ENCODE results near the gene SMAD5. TPM values are rescaled to one million over a fixed set of nuclear protein-coding genes. Genes with fewer than 3 reads are reported as not detected.
A peak's percentile ranks its signal among the peaks of the same experiment; 100 is the strongest.

Gene SMAD5
- total and polyA plus RNA-seq, 5 donors, result 8.7 to 62.9 (median 55.7) TPM

DNA sequence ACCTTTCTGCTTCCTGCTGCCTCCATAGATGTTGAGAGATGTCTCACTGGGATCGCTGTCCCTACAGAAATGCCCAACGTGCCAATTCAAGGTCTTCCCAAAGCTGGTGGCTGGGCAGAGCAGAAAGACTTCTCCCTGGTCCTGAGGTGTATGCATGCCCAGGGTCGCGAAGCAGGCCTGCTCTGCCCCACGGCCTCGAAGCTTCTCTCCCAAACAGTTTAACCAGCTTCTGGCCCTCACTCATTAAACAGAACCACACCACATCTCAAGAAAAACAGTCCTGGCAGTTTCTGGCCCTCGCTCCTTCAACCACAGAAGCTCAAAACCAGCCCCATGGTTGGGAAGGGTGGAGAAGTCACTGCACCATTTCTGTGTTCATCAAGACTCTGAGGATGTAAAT is 75.0 kb downstream of the SMAD5 start:
- WGBS, result 86% methylated on average over 7 of the region's 7 CpGs
- intact Hi-C loops (cut with DNase I), result no loop called here
- Histone ChIP-seq H3K4me1 (ENCODE audit: control insufficient read depth, insufficient read depth, low read length) (no peaks in the 10 kb centered on the region), H3K27ac (ENCODE audit: low read length) (no peak overlapping the region), H3K4me3 (ENCODE audit: low read length) (no peak overlapping the region), H3K27me3 (ENCODE audit: control insufficient read depth, insufficient read depth) (no peaks in the 10 kb centered on the region), H3K9me3 (ENCODE audit: control insufficient read depth, low read length) (no peaks in the 10 kb centered on the region)
- DNase-seq (no peak), ATAC-seq (no peak)

DNA sequence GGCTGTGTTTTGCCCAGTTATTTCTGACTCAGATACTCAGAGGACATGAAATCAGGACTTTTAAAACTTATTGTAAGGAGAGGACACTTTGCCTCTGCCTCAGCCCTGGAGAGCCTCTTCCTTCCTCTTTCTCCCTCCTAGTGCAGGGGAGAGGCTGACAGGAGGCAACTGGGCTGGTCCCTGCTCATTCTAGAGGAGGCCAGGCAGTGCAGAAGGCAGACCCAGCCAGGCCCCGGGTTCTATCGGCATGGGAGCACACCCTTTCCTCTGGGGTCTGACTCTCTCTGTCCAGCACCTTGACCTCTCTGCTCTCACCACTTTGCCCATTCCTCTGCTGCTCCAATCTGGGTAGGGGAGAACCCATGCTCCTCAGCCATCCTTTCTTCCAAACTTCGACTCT is 76.3 kb downstream of the SMAD5 start:
- 69% methylated on average over 3 of the region's 3 CpGs for WGBS
- no peaks in the 10 kb centered on the region for H3K27me3 ChIP-seq (ENCODE audit: control insufficient read depth, insufficient read depth)
- intact Hi-C loops (cut with DNase I), result no loop called here
- H3K4me3 ChIP-seq (ENCODE audit: low read length), result no peak overlapping the region
- no peaks in the 10 kb centered on the region for H3K9me3 ChIP-seq (ENCODE audit: control insufficient read depth, low read length)
- H3K27ac ChIP-seq (ENCODE audit: low read length), result no peak overlapping the region
- DNase-seq (no peak), ATAC-seq (no peak)
- H3K4me1 ChIP-seq (ENCODE audit: control insufficient read depth, insufficient read depth, low read length), result no peaks in the 10 kb centered on the region

DNA sequence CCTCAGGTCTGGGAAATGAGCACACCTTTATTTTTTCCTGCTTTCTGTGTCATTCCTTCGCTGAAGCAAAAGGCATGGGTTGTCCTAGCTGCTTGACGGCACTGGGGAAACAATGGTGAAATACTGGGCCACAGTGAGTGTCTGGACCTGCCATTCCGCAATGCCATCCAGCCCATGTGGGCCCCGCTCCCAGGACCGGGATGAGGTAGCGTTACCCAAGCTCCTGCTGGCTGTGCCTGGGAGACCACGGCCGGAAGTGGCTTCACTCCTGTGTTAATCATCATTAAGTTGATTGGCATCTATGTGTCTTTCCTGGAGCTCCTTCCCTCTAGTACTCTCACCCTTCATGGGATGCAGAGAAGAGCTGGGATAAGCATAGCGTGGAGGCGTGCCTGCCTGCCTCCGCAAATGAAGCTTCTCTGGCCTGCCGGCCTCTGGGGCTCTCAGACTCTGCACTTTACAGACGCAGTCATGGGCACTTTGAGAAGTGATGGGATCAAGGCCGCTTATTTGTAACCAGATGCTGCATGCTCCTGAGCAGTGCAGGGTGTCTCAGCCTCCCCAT is 76.8 kb downstream of the SMAD5 start:
- DNase-seq (no peak), ATAC-seq (no peak)
- 88% methylated on average over 14 of the region's 14 CpGs for WGBS
- no peaks in the 10 kb centered on the region for H3K9me3 ChIP-seq (ENCODE audit: control insufficient read depth, low read length)
- H3K27ac ChIP-seq (ENCODE audit: low read length), result no peak overlapping the region
- H3K4me1 ChIP-seq (ENCODE audit: control insufficient read depth, insufficient read depth, low read length), result no peaks in the 10 kb centered on the region
- intact Hi-C loops (cut with DNase I), result no loop called here
- H3K27me3 ChIP-seq (ENCODE audit: control insufficient read depth, insufficient read depth), result no peaks in the 10 kb centered on the region
- no peak overlapping the region for H3K4me3 ChIP-seq (ENCODE audit: low read length)

DNA sequence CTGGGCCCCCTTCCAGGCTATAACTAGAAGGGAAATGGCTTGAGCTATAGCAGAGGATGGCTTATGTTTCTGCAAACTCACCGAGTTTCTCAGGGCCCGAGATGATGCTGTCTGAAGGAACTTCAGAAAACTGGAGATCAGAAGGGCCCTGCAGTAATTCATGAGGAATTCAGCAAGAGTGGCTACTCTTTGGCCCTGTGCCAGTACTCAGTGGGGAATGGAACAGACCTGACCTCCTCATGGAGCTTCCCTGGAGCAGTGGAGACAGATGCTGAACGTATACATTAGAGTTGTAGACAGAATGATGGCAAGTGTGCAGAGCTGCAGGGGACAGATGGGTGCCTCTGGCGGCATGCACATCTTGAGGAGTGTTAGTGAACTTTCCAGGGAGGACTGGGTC is 77.6 kb downstream of the SMAD5 start:
- DNase-seq, result no peak

DNA sequence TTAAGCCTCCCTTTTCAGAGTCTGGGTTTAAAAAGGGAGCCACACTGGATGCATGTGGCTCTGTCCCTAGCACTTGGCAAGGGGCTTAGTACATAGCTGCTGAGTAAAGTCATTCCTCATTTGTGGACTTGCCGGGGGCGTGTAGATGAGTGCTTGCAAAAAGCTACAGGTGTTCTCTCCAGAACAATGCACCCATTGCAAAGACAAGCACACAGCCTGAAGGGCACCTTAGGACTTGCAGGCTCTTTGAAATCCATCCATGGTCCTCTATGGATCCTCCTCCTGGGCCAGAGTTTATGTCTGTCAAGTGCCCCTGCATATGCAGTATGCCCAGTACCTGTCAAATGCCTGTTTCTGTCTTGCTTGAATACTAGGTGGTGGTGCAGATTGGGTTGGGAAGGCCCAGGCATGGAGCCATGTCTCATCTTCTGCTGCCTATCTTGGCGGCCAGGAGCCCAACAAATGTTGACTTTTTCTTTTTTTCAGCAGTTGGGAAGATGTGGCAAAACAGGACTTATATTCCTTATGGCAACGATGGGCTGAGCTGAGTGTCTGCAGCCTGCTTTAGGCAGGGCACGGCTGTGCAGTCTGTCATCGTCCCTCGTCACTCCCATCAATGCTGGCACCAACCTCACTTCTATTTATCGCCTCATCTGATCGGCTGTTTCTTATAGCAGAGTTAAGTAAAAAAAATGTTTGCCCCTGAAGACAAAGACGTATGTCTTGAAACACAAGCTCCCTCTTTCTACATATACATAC is 78.8 kb downstream of the SMAD5 start:
- DNase-seq, result no peak
- Histone ChIP-seq H3K27me3 (ENCODE audit: control insufficient read depth, insufficient read depth) (no peaks in the 10 kb centered on the region), H3K9me3 (ENCODE audit: control insufficient read depth, low read length) (no peaks in the 10 kb centered on the region), H3K4me3 (ENCODE audit: low read length) (no peak overlapping the region), H3K4me1 (ENCODE audit: control insufficient read depth, insufficient read depth, low read length) (no peaks in the 10 kb centered on the region), H3K27ac (ENCODE audit: low read length) (no peak overlapping the region)
- no peak for ATAC-seq
- WGBS, result 70% methylated on average over 10 of the region's 10 CpGs
- intact Hi-C loops (cut with DNase I), result loop anchor here (2.0 to 5.0 kb wide), 4 partner anchors 264 to 325 kb away; no protein-coding TSS in a partner anchor

More for the DNA sequence above, 77.6 kb downstream of the SMAD5 start:
- no peak for ATAC-seq
- 79% methylated on average over 4 of the region's 4 CpGs for WGBS
- Histone ChIP-seq H3K27ac (ENCODE audit: low read length) (no peak overlapping the region), H3K4me3 (ENCODE audit: low read length) (no peak overlapping the region), H3K27me3 (ENCODE audit: control insufficient read depth, insufficient read depth) (no peaks in the 10 kb centered on the region), H3K9me3 (ENCODE audit: control insufficient read depth, low read length) (no peaks in the 10 kb centered on the region), H3K4me1 (ENCODE audit: control insufficient read depth, insufficient read depth, low read length) (no peaks in the 10 kb centered on the region)
- intact Hi-C loops (cut with DNase I), result loop anchor here in 3 of 4 donors (2.0 to 5.0 kb wide), 3 partner anchors 263 to 323 kb away; no protein-coding TSS in a partner anchor

GRCh38 chr5:136212252-136212721 is 79.6 kb downstream of the SMAD5 start:
- WGBS, result 48% methylated on average over 10 of the region's 10 CpGs
- Histone ChIP-seq H3K9me3 (ENCODE audit: control insufficient read depth, low read length) (no peaks in the 10 kb centered on the region), H3K4me3 (ENCODE audit: low read length) (no peak overlapping the region), H3K27me3 (ENCODE audit: control insufficient read depth, insufficient read depth) (no peaks in the 10 kb centered on the region), H3K27ac (ENCODE audit: low read length) (no peak overlapping the region), H3K4me1 (ENCODE audit: control insufficient read depth, insufficient read depth, low read length) (no peaks in the 10 kb centered on the region)
- intact Hi-C loops (cut with DNase I), result loop anchor here in 3 of 4 donors (2.0 to 5.0 kb wide), 3 partner anchors 265 to 325 kb away; no protein-coding TSS in a partner anchor
- DNase-seq (peak; percentile 47 to 77 (median 76)), ATAC-seq (peak; percentile 20 to 48)

DNA sequence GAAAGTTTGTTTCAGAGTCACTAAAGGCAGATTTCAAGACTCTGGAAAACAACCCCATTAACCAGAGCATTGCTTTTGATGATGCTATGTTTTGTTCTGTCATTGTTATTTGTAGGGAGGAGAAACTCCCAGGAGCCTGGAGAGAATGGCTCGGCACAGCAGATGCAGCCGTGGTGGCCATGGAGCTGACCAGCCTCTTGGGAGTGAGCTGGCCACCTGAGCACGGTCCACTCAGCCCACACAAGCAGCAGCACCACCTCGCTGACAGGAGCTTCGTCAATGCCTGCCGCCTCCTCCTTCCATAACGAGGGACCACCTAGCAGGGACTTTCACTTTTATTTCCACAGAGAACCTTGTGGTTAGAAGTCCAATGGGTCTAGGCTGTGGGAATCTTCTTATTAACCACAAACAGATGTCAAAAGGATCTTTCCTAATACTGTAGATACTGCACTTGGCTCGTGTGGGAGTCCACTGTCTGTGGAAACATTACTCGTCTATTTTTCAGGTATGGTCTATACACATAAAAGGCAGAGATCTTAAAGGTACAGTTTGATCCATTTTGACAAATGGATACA is 81.4 kb downstream of the SMAD5 start:
- no peak overlapping the region for H3K4me3 ChIP-seq (ENCODE audit: low read length)
- WGBS, result 60% methylated on average over 9 of the region's 9 CpGs
- H3K9me3 ChIP-seq (ENCODE audit: control insufficient read depth, low read length), result no peaks in the 10 kb centered on the region
- H3K27me3 ChIP-seq (ENCODE audit: control insufficient read depth, insufficient read depth), result no peaks in the 10 kb centered on the region
- DNase-seq (no peak), ATAC-seq (no peak)
- intact Hi-C loops (cut with DNase I), result loop anchor here in 3 of 4 donors (2.0 to 5.0 kb wide), 3 partner anchors 267 to 327 kb away; no protein-coding TSS in a partner anchor
- no peak overlapping the region for H3K27ac ChIP-seq (ENCODE audit: low read length)
- H3K4me1 ChIP-seq (ENCODE audit: control insufficient read depth, insufficient read depth, low read length), result no peaks in the 10 kb centered on the region

GRCh38 chr5:136215812-136216211 is 83.2 kb downstream of the SMAD5 start:
- Histone ChIP-seq H3K4me1 (ENCODE audit: control insufficient read depth, insufficient read depth, low read length) (no peaks in the 10 kb centered on the region), H3K9me3 (ENCODE audit: control insufficient read depth, low read length) (no peaks in the 10 kb centered on the region), H3K4me3 (ENCODE audit: low read length) (no peak overlapping the region), H3K27ac (ENCODE audit: low read length) (no peak overlapping the region), H3K27me3 (ENCODE audit: control insufficient read depth, insufficient read depth) (no peaks in the 10 kb centered on the region)
- intact Hi-C loops (cut with DNase I), result no loop called here
- ATAC-seq, result no peak
- DNase-seq, result no peak
- WGBS, result 80% methylated on average over 4 of the region's 4 CpGs

DNA sequence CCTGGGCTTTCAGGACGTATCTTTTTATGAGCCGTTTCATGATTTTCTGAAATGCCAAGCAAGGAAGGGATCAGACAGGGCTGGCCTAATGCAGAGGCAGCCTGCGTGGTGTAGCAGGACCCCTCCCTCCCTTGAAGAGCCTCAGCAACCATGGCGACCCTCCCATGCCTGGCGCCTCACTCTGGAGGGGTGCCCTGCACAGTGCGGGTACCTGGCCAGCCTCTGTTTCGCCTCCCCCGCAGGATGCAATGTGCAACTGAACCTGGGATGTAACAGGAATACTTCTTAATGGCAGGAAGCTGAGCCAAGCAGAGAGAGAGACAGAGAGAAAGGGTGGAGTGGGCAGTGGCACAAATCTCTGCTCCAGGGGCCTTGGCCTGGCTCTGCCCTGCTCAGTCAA is 83.6 kb downstream of the SMAD5 start:
- Histone ChIP-seq H3K4me1 (ENCODE audit: control insufficient read depth, insufficient read depth, low read length) (no peaks in the 10 kb centered on the region), H3K27ac (ENCODE audit: low read length) (no peak overlapping the region), H3K27me3 (ENCODE audit: control insufficient read depth, insufficient read depth) (no peaks in the 10 kb centered on the region), H3K9me3 (ENCODE audit: control insufficient read depth, low read length) (no peaks in the 10 kb centered on the region), H3K4me3 (ENCODE audit: low read length) (no peak overlapping the region)
- ATAC-seq, result no peak
- no peak for DNase-seq
- intact Hi-C loops (cut with DNase I), result no loop called here
- WGBS, result 86% methylated on average over 8 of the region's 8 CpGs

GRCh38 chr5:136221340-136221739 is 88.7 kb downstream of the SMAD5 start:
- intact Hi-C loops (cut with DNase I), result no loop called here
- H3K27me3 ChIP-seq (ENCODE audit: control insufficient read depth, insufficient read depth), result no peaks in the 10 kb centered on the region
- 95% methylated on average over 4 of the region's 4 CpGs for WGBS

GRCh38 chr5:136222580-136223235 is 90.1 kb downstream of the SMAD5 start:
- intact Hi-C loops (cut with DNase I), result no loop called here
- ATAC-seq, result no peak
- no peaks in the 10 kb centered on the region for H3K27me3 ChIP-seq (ENCODE audit: control insufficient read depth, insufficient read depth)
- DNase-seq, result no peak
- H3K27ac ChIP-seq (ENCODE audit: low read length), result no peak overlapping the region
- H3K4me1 ChIP-seq (ENCODE audit: control insufficient read depth, insufficient read depth, low read length), result no peaks in the 10 kb centered on the region
- no peak overlapping the region for H3K4me3 ChIP-seq (ENCODE audit: low read length)
- no peaks in the 10 kb centered on the region for H3K9me3 ChIP-seq (ENCODE audit: control insufficient read depth, low read length)
- 64% methylated on average over 4 of the region's 4 CpGs for WGBS

More at GRCh38 chr5:136221340-136221739, 88.7 kb downstream of the SMAD5 start:
- Histone ChIP-seq H3K9me3 (ENCODE audit: control insufficient read depth, low read length) (no peaks in the 10 kb centered on the region), H3K4me3 (ENCODE audit: low read length) (no peak overlapping the region), H3K27ac (ENCODE audit: low read length) (no peak overlapping the region), H3K4me1 (ENCODE audit: control insufficient read depth, insufficient read depth, low read length) (no peaks in the 10 kb centered on the region)
- DNase-seq (no peak), ATAC-seq (no peak)

Measured in right cardiac atrium (tissue), 5 donors.